Fibroblast of lung (primary cell): ENCODE results near the gene DEGS2.
"Not testable (repeated sequence)": the region's sequence is repeated elsewhere in the genome, so short reads cannot be mapped to it uniquely, and the experiment has no call there.

Experiments used
- EZH2 ChIP-seq: IDR thresholded peaks from 2 replicates; pipeline ENCODE4 v1.5.1; 2012; ENCODE audit warnings: low read length, control low read depth, mild to moderate bottlenecking; ENCODE audit errors: missing control alignments
- TF ChIP-seq, protein P1 (sequence below), 2 donors: IDR thresholded peaks in 1 of 2; conservative IDR thresholded peaks in 1 of 2; 1 replicate in 1 of 2; 2 replicates in 1 of 2; pipeline ENCODE4 v1.5.1; 2011 to 2012; ENCODE audit warnings: low read length in 2 of 2, control low read depth in 1 of 2, inconsistent platforms in 1 of 2, low read depth in 1 of 2, mild to moderate bottlenecking in 1 of 2

DNA sequence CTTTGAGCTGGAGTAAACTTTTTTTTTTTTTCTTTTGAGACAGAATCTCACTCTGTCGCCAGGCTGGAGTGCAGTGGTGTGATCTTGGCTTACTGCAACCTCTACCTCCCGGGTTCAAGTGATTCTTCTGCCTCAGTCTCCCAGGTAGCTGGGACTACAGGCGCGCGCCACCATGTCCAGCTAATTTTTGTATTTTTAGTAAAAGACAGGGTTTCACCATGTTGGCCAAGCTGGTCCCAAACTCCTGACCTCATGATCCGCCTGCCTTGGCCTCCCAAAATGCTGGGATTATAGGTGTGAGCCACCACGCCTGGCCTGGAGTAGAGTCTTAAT, 45.4 kb upstream of the DEGS2 start:
- TF ChIP-seq, protein P1, sequence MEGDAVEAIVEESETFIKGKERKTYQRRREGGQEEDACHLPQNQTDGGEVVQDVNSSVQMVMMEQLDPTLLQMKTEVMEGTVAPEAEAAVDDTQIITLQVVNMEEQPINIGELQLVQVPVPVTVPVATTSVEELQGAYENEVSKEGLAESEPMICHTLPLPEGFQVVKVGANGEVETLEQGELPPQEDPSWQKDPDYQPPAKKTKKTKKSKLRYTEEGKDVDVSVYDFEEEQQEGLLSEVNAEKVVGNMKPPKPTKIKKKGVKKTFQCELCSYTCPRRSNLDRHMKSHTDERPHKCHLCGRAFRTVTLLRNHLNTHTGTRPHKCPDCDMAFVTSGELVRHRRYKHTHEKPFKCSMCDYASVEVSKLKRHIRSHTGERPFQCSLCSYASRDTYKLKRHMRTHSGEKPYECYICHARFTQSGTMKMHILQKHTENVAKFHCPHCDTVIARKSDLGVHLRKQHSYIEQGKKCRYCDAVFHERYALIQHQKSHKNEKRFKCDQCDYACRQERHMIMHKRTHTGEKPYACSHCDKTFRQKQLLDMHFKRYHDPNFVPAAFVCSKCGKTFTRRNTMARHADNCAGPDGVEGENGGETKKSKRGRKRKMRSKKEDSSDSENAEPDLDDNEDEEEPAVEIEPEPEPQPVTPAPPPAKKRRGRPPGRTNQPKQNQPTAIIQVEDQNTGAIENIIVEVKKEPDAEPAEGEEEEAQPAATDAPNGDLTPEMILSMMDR (conservative IDR thresholded peaks at IDR 0.05 in 1 of 2, IDR thresholded peaks at IDR 0.05 in 1 of 2; ENCODE audit: low read depth in 1 of 2, low read length in 2 of 2): not testable (repeated sequence)
- TF ChIP-seq EZH2: not testable (repeated sequence)
